Femur (tissue), 1 donor: Measurements from ENCODE around the gene DDN.

Experiments used
- DNase-seq: peaks from one replicate; pipeline ENCODE4 v3.0.0-alpha.2; 2017

The DDN gene

GRCh38 chr12:48999371-49000131 lies at the start of gene DDN:
Gene DDN, minus strand, starts transcription at chr12:48999375. Its CDS starts 88 bp downstream, at chr12:48999287.
- peak; percentile 68 for DNase-seq

GRCh38 chr12:49048953-49049352 lies 49.8 kb upstream of the DDN start:
- DNase-seq, result no peak

- DNase-seq, result no peak
Measured at GRCh38 chr12:49046129-49046895, 47.1 kb upstream of the DDN start.

GRCh38 chr12:49044660-49045059 lies 45.5 kb upstream of the DDN start:
- no peak for DNase-seq

- DNase-seq, result peak; percentile 63
Measured at GRCh38 chr12:49043856-49044258, 44.7 kb upstream of the DDN start.

- no peak for DNase-seq
Measured at GRCh38 chr12:49043241-49043640, 44.1 kb upstream of the DDN start.

- DNase-seq, result no peak
Measured at GRCh38 chr12:49041881-49042484, 42.8 kb upstream of the DDN start.

GRCh38 chr12:49041036-49041880 lies 42.1 kb upstream of the DDN start:
- DNase-seq, result no peak

- no peak for DNase-seq
Measured at GRCh38 chr12:49040364-49040855, 41.2 kb upstream of the DDN start.

GRCh38 chr12:49039421-49040363 lies 40.5 kb upstream of the DDN start:
- no peak for DNase-seq

- no peak for DNase-seq
Measured at GRCh38 chr12:49038291-49038955, 39.2 kb upstream of the DDN start.

- DNase-seq, result no peak
Measured at GRCh38 chr12:49037947-49038237, 38.7 kb upstream of the DDN start.

- DNase-seq, result no peak
Measured at GRCh38 chr12:49037111-49037946, 38.2 kb upstream of the DDN start.

GRCh38 chr12:49036029-49036428 lies 36.9 kb upstream of the DDN start:
- no peak for DNase-seq

- no peak for DNase-seq
Measured at GRCh38 chr12:49034286-49034622, 35.1 kb upstream of the DDN start.

- DNase-seq, result no peak
Measured at GRCh38 chr12:49033611-49034285, 34.6 kb upstream of the DDN start.

- peak; percentile 17 for DNase-seq
Measured at GRCh38 chr12:49032679-49033447, 33.7 kb upstream of the DDN start.

- no peak for DNase-seq
Measured at GRCh38 chr12:49032276-49032675, 33.1 kb upstream of the DDN start.
